Activated B cell treated with CpG ODN at 0.5 μM for 24 hours (primary cell): ENCODE measurements around the gene SEPTIN5. TPM values are rescaled to one million over a fixed set of nuclear protein-coding genes. Genes with fewer than 3 reads are reported as not detected.
"Not testable (repeated sequence)": the region's sequence is repeated elsewhere in the genome, so short reads cannot be mapped to it uniquely, and the experiment has no call there.

Experiments
- ATAC-seq: fragments of 200-7000 bp; cut with Tn5 transposase; one replicate; pipeline ENCODE4 v1.10.0; 2021; ENCODE audit warnings: low read depth, mild to moderate bottlenecking, moderate library complexity
- CTCF ChIA-PET: fragments of 350-600 bp; sonication (Branson Sonifier 250); formaldehyde crosslinking; loops from one replicate; lab custom pipeline; 2021; ENCODE audit warnings: antibody characterized with exemption; lab: Charles Lee
- POLR2A ChIA-PET: fragments of 350-600 bp; sonication (Branson Sonifier 250); formaldehyde crosslinking; loops from one replicate; lab custom pipeline; 2021; ENCODE audit warnings: antibody characterized with exemption; lab: Charles Lee
- DNase-seq: peaks from one replicate; pipeline ENCODE4 v3.0.0; 2022
- H3K27ac Mint-ChIP-seq: one replicate; pipeline ENCODE4 v1.8.0; 2020; ENCODE audit warnings: mixed read lengths
- H3K27me3 Mint-ChIP-seq: one replicate; pipeline ENCODE4 v1.8.0; 2021; ENCODE audit warnings: mixed read lengths
- H3K36me3 Mint-ChIP-seq: one replicate; pipeline ENCODE4 v1.8.0; 2021; ENCODE audit warnings: low read depth, mixed read lengths
- H3K4me1 Mint-ChIP-seq: one replicate; pipeline ENCODE4 v1.8.0; 2021; ENCODE audit warnings: mixed read lengths
- H3K4me3 Mint-ChIP-seq: one replicate; pipeline ENCODE4 v1.8.0; 2020; ENCODE audit warnings: mild to moderate bottlenecking, mixed read lengths
- H3K9me3 Mint-ChIP-seq: one replicate; pipeline ENCODE4 v1.8.0; 2020; ENCODE audit warnings: mixed read lengths
- CTCF ChIP-seq: fragments of 200-600 bp; IDR thresholded peaks from one replicate; pipeline ENCODE4 v1.8.0; 2022; ENCODE audit warnings: antibody characterized with exemption, mild to moderate bottlenecking
- intact Hi-C: fragments of 100-400 bp; cut with micrococcal nuclease; formaldehyde crosslinking; loops from one replicate; pipeline ENCODE4 v1.15.1; 2024
- total RNA-seq: library from RNA; stranded (reverse); gene quantifications from 2 replicates; pipeline ENCODE4 v1.2.3, GENCODE V29; 2022

The SEPTIN5 gene
- total RNA-seq, 1 donor from 2014 or later = not detected

- ATAC-seq = no peak
- Mint-ChIP-seq H3K27me3 (peaks cover 13% of the 10 kb centered on the region), H3K36me3 (no peaks in the 10 kb centered on the region), H3K27ac (no peak overlapping the region), H3K4me3 (no peak overlapping the region), H3K9me3 (no peaks in the 10 kb centered on the region), H3K4me1 (no peaks in the 10 kb centered on the region)
- POLR2A ChIA-PET = no interaction called here
- intact Hi-C loops = no loop called here
- no peak for TF ChIP-seq CTCF
- no peak for DNase-seq
- CTCF ChIA-PET = no interaction called here
Observed at GRCh38 chr22:19696504-19697276, 17.6 kb upstream of the SEPTIN5 start.

- not testable (repeated sequence) for ATAC-seq, H3K9me3 Mint-ChIP-seq, H3K27ac Mint-ChIP-seq
Observed at GRCh38 chr22:19697871-19698270, 16.4 kb upstream of the SEPTIN5 start.

GRCh38 chr22:19700790-19701419 is 13.4 kb upstream of the SEPTIN5 start:
- POLR2A ChIA-PET = no interaction called here
- no peaks in the 10 kb centered on the region for H3K9me3 Mint-ChIP-seq
- TF ChIP-seq CTCF = no peak
- peaks cover 10% of the 10 kb centered on the region for H3K27me3 Mint-ChIP-seq
- DNase-seq (no peak), ATAC-seq (no peak)
- H3K4me3 Mint-ChIP-seq = no peak overlapping the region
- CTCF ChIA-PET = no interaction called here
- intact Hi-C loops = no loop called here
- no peaks in the 10 kb centered on the region for H3K4me1 Mint-ChIP-seq
- H3K36me3 Mint-ChIP-seq = no peaks in the 10 kb centered on the region
- H3K27ac Mint-ChIP-seq = no peak overlapping the region

More at GRCh38 chr22:19697871-19698270, 16.4 kb upstream of the SEPTIN5 start:
- H3K4me3 Mint-ChIP-seq, POLR2A ChIA-PET, H3K4me1 Mint-ChIP-seq, intact Hi-C loops, CTCF ChIA-PET, H3K36me3 Mint-ChIP-seq, DNase-seq: not testable (repeated sequence)
- H3K27me3 Mint-ChIP-seq = peaks cover 13% of the 10 kb centered on the region

- no peaks in the 10 kb centered on the region for H3K4me1 Mint-ChIP-seq
- no peak overlapping the region for H3K27ac Mint-ChIP-seq
- ATAC-seq (no peak), DNase-seq (no peak)
- ChIA-PET POLR2A (no interaction called here), CTCF (no interaction called here)
- no peak overlapping the region for H3K4me3 Mint-ChIP-seq
- H3K27me3 Mint-ChIP-seq = peaks cover 5% of the 10 kb centered on the region
- H3K9me3 Mint-ChIP-seq = no peaks in the 10 kb centered on the region
- no peaks in the 10 kb centered on the region for H3K36me3 Mint-ChIP-seq
- TF ChIP-seq CTCF = no peak
- intact Hi-C loops = no loop called here
Observed at GRCh38 chr22:19701420-19702145, 12.7 kb upstream of the SEPTIN5 start.

- no peaks in the 10 kb centered on the region for H3K36me3 Mint-ChIP-seq
- H3K4me1 Mint-ChIP-seq = no peaks in the 10 kb centered on the region
- H3K4me3 Mint-ChIP-seq = no peak overlapping the region
- intact Hi-C loops = no loop called here
- CTCF ChIA-PET = no interaction called here
- POLR2A ChIA-PET = no interaction called here
- no peak for ATAC-seq
- H3K27ac Mint-ChIP-seq = no peak overlapping the region
- H3K27me3 Mint-ChIP-seq = no peaks in the 10 kb centered on the region
- no peak for DNase-seq
- TF ChIP-seq CTCF = no peak
- no peaks in the 10 kb centered on the region for H3K9me3 Mint-ChIP-seq
Observed at GRCh38 chr22:19703869-19704268, 10.4 kb upstream of the SEPTIN5 start.
